Thoracic aorta (tissue), 2 donors: Measurements from ENCODE around the gene MAML3. TPM values are rescaled to one million over a fixed set of nuclear protein-coding genes. Genes with fewer than 3 reads are reported as not detected.

Experiments used
- ATAC-seq: fragments of 150-250 bp; one replicate; pipeline ENCODE4 v1.8.0; 2017; ENCODE audit warnings: low read depth; ENCODE audit not compliant: insufficient number of reproducible peaks, low FRiP score
- DNase-seq: peaks from one replicate; pipeline ENCODE4 v3.0.0-alpha.2; 2020; ENCODE audit warnings: low spot score
- H3K27ac ChIP-seq, 2 donors: fragments of 200-600 bp; sonication (generic); 1 replicate in 1 of 2; 2 replicates in 1 of 2; pipeline ENCODE4 v1.5.1; 2016; ENCODE audit warnings: mild to moderate bottlenecking in 2 of 2, moderate library complexity in 2 of 2
- H3K27me3 ChIP-seq: fragments of 200-600 bp; sonication (generic); replicated peaks from 2 replicates; pipeline ENCODE4 v1.6.0; 2016; ENCODE audit warnings: mild to moderate bottlenecking; ENCODE audit not compliant: insufficient read depth
- H3K36me3 ChIP-seq: fragments of 200-600 bp; sonication (generic); one replicate; pipeline ENCODE4 v1.5.1; 2016
- H3K4me1 ChIP-seq, 2 donors: fragments of 200-600 bp; sonication (generic); 1 replicate in 1 of 2; 2 replicates in 1 of 2; pipeline versions ENCODE4 v1.5.1 to v1.6.0; 2016; ENCODE audit warnings: low read depth in 2 of 2, mild to moderate bottlenecking in 1 of 2; ENCODE audit not compliant: control insufficient read depth in 1 of 2
- H3K4me3 ChIP-seq: fragments of 200-600 bp; sonication (generic); 2 replicates; pipeline ENCODE4 v1.5.1; 2016; ENCODE audit warnings: mild to moderate bottlenecking
- H3K9me3 ChIP-seq: fragments of 200-600 bp; sonication (generic); 2 replicates; pipeline ENCODE4 v1.5.1; 2016
- total RNA-seq, 2 donors: library from RNA; depleted of rRNA; stranded (reverse); fragments of >200 nt; gene quantifications; one replicate each; pipeline versions ENCODE4 v1.1.0 to v1.2.3, GENCODE V29; 2016
- TF ChIP-seq, protein P1 (sequence below): fragments of 200-600 bp; sonication (generic); IDR thresholded peaks from one replicate; pipeline ENCODE4 v1.5.1; 2019; ENCODE audit warnings: antibody characterized with exemption

The MAML3 gene
- total RNA-seq, 2 donors from 2014 or later, result 7.3 to 14.1 TPM

DNA sequence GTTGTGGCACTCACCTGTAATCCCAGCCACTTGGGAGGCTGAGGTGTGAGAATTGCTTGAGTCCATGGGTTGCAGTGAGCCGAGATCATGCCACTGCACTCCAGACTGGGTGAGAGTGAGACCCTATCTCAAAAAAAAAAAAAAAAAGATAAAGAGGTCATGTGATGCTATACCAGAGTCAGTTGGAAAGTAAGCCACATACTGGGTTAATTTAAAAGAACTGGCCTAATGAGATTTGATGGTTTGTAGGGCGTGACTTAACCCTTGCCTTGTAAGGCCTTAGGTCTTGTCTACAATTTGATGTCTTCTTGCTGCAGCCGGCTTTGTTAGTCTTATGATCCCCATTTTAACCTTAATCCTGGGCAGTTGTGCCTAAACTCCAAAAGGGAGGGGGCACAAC lies 483.2 kb downstream of the MAML3 start:
- Histone ChIP-seq H3K4me3 (no peak overlapping the region), H3K27ac (no peak overlapping the region), H3K4me1 (peaks cover 6 to 13% of the 10 kb centered on the region in 2 donors), H3K36me3 (no peaks in the 10 kb centered on the region), H3K27me3 (no peaks in the 10 kb centered on the region), H3K9me3 (no peaks in the 10 kb centered on the region)
- ATAC-seq (no peak), DNase-seq (no peak)
- TF ChIP-seq, protein P1, sequence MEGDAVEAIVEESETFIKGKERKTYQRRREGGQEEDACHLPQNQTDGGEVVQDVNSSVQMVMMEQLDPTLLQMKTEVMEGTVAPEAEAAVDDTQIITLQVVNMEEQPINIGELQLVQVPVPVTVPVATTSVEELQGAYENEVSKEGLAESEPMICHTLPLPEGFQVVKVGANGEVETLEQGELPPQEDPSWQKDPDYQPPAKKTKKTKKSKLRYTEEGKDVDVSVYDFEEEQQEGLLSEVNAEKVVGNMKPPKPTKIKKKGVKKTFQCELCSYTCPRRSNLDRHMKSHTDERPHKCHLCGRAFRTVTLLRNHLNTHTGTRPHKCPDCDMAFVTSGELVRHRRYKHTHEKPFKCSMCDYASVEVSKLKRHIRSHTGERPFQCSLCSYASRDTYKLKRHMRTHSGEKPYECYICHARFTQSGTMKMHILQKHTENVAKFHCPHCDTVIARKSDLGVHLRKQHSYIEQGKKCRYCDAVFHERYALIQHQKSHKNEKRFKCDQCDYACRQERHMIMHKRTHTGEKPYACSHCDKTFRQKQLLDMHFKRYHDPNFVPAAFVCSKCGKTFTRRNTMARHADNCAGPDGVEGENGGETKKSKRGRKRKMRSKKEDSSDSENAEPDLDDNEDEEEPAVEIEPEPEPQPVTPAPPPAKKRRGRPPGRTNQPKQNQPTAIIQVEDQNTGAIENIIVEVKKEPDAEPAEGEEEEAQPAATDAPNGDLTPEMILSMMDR, result no peak

DNA sequence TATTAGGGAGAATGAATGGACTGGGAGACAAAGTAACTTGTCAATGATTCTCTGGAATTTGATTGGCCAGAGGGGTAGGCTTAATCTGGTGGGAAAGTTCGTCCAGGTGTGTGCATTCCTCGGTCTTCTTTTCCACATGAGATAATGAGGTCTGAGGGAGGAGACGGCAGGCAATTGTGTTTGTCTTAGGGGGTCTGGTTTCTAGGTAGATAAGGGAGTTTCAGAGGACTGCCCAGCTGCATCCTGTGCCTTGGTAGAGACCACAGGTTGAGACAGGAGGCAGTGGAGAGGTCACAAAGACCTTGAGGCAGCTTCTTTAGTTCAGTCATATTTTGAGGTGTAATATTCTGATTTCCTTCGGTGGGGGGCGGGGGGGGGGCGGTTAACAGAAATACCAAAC lies 484.1 kb downstream of the MAML3 start:
- Histone ChIP-seq H3K4me3 (no peak overlapping the region), H3K4me1 (peaks cover 6 to 20% of the 10 kb centered on the region in 2 donors), H3K9me3 (no peaks in the 10 kb centered on the region), H3K27ac (no peak overlapping the region), H3K27me3 (no peaks in the 10 kb centered on the region), H3K36me3 (no peaks in the 10 kb centered on the region)
- DNase-seq (no peak), ATAC-seq (no peak)
- TF ChIP-seq, protein P1, result no peak

DNA sequence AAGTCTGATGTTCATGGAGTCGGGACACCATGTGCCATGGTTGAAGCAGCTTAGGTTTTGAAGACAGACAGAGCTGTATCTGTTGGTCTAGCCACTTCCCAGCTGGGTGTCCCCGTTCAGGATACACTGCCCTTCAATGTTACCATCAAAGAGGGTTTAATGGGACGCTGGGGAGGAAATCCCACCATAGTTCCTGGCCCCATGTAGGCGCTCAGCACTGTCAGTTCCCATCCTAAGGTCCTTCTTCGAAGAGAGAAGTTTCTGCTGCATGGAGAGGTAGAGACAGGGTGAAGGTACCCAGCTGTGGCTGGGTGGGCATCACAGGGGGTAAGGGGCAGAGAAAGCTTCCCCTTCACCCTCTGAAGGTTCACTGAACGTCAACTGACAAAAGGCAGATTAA lies 484.6 kb downstream of the MAML3 start:
- DNase-seq (no peak), ATAC-seq (no peak)
- no peaks in the 10 kb centered on the region for H3K36me3 ChIP-seq
- H3K27me3 ChIP-seq, result no peaks in the 10 kb centered on the region
- H3K27ac ChIP-seq, result no peak overlapping the region
- no peaks in the 10 kb centered on the region for H3K9me3 ChIP-seq
- peaks cover 6 to 21% of the 10 kb centered on the region in 2 donors for H3K4me1 ChIP-seq
- TF ChIP-seq, protein P1, result no peak
- H3K4me3 ChIP-seq, result no peak overlapping the region

DNA sequence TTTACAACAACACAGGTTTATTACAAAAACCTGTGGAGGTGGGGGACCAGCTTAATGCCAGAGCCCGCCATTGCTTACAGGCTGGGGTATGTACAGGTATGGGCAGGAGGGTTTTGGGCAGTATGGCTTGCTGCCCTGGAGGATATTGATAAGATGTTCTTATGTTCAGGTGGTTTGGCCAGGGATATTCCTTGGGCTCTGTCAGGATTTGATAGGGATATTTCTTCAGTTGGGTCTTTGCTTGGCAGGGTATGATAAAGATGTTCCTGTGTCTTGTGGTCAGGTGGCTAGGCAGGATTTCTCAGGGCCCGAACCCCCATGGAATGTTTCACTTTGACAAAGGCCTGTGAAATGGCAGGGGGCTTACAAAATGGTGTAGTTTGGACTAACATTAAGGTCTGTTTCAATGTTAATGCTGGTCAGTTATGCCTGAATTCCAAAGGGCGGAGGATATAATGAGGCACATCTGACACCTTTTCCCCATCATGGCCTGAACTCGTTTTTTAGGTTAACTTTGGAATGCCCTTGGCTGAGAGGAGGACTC lies 485.3 kb downstream of the MAML3 start:
- no peak for DNase-seq
- TF ChIP-seq, protein P1, result no peak
- H3K9me3 ChIP-seq, result no peaks in the 10 kb centered on the region
- H3K36me3 ChIP-seq, result no peaks in the 10 kb centered on the region
- no peak for ATAC-seq
- no peak overlapping the region for H3K4me3 ChIP-seq
- no peak overlapping the region for H3K27ac ChIP-seq
- no peaks in the 10 kb centered on the region for H3K27me3 ChIP-seq
- peaks cover 6 to 22% of the 10 kb centered on the region in 2 donors for H3K4me1 ChIP-seq

DNA sequence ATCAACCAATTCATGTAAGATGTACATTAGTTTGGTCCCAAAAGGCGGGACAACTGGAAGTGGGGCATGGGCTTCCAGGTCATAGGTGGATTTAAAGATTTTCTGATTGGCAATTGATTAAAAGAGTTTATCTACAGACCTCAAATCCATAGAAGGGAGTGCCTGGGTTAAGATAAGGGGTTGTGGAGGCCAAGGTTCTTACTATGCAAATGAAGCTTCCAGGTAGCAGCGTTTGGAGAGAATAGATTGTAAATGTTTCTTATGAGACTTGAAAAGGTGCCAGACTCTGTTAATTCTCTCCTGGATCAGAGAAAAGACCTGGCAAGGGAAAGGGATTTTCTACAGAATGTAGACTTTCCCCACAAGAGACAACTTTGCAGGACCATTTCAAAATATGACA lies 485.9 kb downstream of the MAML3 start:
- ATAC-seq (no peak), DNase-seq (no peak)
- Histone ChIP-seq H3K27me3 (no peaks in the 10 kb centered on the region), H3K9me3 (no peaks in the 10 kb centered on the region), H3K27ac (no peak overlapping the region), H3K4me3 (no peak overlapping the region), H3K36me3 (no peaks in the 10 kb centered on the region), H3K4me1 (peaks cover 6 to 27% of the 10 kb centered on the region in 2 donors)
- TF ChIP-seq, protein P1, result no peak

Other genes starting within 250 kb of the MAML3 start
- gene SCOC, start 219.5 kb upstream of the MAML3 start, total RNA-seq, result 10 to 100 TPM; 32.0 to 34.4 TPM